SK-N-MC (cell line): ENCODE measurements around the gene DPYD.

Experiments used
- EZH2 ChIP-seq: fragments of 200-600 bp; sonication (generic); IDR thresholded peaks from one replicate; pipeline ENCODE4 v1.6.1; 2017; ENCODE audit warnings: antibody characterized with exemption
- POLR2AphosphoS5 ChIP-seq: IDR thresholded peaks from 2 replicates; pipeline ENCODE4 v1.6.1; 2012; ENCODE audit warnings: mild to moderate bottlenecking, low read depth, low read length, borderline replicate concordance

- no peak for TF ChIP-seq POLR2AphosphoS5
- TF ChIP-seq EZH2 = no peak
These were observed 190.6 kb downstream of the DPYD start for GRCh38 chr1:97730271-97730670.
